Measurements from ENCODE around the gene WAPL.

The WAPL gene

DNA sequence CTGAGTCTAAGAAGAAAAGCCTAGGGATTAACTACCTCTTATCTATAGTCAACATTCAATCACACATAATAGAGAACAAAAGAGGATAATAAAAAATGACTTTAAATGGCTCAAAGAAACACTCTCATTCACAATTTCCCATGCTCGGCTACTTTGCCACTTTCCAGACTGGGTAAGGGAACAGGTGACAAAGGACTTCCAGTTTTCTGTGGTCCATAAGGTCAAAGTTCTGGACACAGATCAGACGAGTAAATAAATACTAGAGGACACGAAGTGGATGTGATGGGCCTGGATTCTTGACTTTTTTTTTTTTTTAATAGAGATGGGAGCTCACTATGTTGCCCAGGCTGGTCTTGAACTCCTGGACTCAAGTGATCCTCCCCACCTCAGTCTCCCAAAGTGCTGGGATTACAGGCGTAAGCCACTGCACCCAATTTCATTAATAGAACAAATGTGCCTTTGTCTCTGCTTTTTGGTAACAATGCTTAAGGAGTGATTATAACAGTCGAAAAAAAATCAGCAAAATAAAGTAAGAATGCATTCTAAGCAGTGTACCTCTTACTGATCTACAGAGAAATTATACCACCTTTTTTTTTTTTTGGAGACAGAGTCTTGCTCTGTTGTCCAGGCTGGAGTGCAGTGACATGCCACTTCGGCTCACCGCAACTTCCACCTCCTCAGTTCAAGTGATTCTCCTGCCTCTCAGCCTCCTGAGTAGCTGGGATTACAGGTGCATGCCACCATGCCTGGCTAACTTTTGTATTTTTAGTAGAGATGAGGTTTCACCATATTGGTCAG is 70.6 kb downstream of the WAPL start:
- no peak for DNase-seq

DNA sequence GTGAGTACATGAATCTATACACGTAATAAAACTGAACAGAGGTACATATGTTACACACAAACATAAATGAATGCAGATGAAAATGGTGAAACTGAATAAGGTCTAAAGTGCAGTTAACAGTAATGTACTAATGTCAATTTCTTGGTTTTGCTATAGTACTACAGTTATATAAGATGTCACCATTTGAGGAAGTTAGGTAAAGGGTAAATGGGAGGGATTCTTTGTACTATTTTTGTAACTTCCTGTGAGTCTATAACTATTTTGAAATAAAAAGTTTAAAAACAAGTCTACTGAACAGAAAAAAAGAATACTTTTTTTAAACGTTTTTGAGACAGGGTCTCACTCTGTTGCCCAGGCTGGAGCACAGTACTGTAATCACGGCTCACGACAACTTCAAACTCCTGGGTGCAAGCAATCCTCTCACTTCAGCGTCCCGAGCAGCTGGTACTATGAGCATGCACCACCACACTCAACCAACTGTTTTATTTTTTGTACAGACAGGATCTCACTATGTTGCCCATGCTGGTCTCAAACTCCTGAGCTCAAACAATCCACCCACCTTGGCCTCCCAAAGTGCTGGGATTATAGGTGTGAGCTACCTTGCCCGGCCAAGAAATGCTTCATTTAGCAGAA is 71.5 kb downstream of the WAPL start:
- DNase-seq, result no peak

DNA sequence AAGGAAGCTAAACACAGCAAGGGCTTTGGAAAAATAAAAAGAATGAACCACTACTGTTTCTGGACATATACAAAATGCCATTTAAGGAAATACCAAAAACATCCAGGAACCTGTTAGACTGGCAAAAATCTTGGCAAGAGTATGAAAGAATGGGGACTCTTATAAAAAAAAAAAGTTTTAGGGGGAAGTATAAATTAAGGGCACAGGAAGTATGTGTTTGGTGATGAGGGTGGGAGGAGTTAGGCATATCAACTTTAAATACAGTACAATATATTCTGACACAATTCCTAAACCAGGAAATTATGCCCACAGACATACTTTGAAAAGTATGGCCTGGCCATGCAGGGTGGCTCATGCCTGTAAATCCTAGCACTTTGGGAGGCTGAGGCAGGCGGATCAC is 74.2 kb downstream of the WAPL start:
- no peak for DNase-seq

DNA sequence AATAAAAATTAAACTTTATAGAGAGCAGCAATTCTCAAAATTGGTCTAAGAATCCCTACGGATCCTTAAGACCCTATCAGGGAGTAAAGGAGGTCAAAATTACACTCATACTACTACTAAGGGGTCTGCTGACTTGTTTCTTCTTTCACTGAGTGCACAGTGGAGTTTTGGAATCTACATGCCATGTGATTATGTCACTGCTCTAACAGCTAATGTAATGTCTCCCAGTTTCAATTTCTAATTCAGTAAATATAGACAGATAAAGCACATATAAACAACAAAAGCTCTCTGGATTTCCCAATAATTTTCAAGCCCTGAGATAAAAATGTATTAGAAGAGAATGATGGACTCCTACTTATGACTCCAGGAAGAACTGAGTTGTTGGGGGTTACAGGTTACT is 74.6 kb downstream of the WAPL start:
- DNase-seq, result no peak

DNA sequence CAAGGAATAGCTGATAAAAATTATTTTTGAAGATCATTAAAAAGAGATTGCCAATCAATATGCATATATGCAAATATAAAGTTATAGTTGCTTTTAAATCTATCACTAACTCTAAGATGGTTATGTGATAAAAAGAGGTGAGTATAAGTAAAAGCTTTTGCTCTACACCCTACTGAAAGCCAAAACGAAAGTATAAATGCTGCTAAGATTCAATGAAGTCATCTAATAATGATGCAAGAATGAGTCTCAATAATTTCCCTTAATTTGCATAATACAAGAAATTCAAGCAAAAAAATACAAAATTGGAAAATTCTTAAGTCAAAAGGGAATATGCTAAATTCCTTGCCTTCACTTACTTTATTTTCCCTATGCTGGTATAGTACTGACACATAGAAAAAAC is 75.2 kb downstream of the WAPL start:
- DNase-seq, result no peak

DNA sequence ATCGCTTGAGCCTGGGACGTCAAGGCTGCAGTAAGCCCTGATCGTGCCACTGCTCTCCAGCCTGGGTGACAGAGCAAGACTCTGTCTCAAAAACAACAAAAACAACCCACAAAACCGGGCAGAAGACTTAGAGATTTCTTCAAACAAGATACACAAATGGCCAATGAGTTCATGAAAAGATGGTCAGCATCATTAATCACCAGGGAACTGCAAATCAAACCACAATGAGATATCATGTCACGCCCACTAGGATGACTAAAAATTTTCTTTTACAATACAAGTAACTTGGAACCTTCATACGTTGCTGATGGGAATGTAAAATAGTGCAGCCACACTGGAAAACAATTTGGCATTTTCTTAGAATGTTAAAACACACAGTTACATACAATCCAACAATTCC is 77.7 kb downstream of the WAPL start:
- DNase-seq, result no peak

DNA sequence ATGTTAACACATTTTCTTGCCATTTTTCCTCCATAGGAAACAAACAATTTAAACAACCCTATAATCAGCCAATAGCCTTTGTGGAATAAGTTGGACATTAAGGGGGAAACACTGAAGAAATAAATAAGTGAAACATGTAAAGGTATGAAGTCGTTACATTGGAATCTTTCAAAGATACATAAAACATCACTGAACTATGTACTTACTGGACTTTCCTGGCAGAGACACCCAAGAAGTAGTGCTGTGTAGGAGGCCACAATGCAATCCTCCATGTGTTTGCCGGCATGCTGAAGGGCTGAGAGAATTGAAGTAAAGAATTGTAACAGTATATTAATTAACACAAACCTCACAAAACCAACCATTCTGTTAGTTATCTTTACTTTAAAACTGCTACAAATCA is 78.5 kb downstream of the WAPL start:
- peak; percentile 3 for DNase-seq

DNA sequence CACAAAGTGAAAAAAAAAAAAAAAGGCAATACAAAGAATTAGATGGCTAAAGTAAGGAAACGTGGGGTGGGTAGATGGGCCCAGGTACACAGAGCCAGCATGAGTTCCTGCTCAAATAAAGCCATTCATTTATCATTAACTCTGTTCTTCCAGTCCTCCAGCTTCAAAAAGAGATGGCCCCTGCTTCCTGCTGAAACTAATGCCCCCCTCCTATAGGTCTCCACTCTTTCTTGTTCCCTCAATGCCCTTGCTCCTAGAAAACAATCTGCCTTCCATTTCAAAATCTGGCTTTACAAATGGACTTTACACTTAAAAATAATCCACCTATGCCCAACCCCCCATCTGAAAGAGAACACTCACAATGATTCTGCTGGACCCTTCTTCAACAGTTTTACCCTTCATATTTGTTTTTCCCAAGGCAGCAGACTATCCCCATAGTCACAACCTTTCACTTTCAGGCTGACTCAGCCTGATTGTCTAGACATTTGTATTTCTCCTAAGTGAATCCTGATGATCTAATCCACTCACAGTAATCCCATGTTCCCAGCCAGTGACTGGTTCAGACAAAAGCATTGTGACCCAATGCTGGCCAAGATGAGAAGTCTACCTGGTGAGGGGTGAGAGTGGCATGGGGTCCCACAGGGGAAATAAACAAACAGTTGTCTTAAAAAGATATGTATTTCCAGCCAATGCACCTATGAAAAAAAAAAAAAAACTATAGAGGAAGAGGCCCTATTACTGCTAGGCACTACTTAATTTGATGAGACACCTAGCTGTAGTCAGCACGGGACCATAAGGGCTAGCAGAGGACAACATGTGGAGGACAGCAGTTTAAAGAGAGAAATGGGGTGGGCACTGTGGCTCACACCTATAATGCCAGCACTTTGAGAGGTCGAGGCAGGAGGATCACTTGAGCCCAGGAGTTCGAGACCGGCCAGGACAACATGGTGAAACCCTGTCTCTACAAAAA is 80.4 kb downstream of the WAPL start:
- peak; percentile 63 for DNase-seq

DNA sequence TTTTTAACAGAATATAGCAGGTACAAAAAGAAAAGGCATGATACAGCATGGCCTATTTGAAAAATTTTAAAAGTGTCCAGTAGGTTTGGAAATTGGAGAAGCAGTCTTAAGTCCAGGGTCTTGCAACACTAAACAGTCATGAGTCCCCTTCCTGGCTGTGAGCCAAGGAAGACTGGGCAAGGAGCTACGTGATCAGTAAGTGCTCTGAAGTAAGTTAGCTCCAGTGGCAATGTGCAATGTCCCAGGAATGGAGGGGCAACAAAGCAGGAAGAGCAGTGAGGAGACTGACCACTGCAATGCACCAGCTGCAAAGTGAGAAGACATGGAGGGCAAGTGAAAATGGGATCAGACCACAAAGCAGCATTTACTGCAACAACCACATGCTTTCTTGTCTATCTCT is 82.0 kb downstream of the WAPL start:
- DNase-seq, result peak; percentile 76

DNA sequence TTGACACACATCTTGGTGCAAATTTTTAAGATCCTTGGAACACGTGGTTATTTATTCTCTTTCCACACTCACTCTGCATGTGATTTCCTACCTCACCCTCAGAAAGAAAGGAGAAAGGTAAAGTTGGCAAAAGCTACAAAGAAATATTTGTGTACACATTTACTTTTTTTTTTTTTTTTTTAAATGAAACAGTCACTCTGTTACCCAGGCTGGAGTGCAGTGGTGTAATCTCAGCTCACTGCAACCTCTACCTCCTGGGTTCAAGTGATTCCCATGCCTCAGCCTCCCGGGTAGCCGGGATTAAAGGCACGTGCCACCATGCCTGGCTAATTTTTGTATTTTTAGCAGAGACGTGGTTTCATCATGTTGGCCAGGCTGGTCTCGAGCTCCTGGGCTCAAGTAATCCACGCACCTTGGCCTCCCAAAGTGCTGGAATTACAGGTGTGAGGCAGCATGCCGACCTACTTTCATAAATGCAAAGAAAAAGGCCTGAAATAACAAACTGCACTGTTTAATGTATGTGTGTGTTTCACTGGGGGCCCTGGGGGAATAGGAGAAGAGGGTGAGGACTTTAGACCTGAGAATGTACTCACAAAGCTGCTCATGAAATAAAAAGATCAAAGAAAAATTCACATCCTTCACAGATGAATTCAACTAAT is 83.4 kb downstream of the WAPL start:
- no peak for DNase-seq

DNA sequence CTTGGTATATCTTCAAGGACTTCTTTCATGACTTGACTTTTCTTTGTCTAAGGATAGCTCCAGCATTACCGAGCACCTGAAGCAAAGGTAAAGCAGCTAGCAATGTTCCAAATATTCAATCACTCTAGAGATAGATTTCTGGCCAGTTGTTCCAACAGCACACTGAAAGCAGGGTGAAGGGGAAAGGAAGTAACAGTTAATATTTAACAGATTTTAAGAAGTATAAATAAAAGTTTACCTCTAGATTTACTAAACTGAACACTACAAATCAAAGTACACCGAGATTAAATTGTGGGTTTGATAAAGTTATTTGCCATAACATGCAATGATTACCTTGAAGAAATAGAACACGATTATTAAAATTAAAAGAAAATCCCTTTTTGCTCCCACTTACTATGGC is 84.1 kb downstream of the WAPL start:
- no peak for DNase-seq

DNA sequence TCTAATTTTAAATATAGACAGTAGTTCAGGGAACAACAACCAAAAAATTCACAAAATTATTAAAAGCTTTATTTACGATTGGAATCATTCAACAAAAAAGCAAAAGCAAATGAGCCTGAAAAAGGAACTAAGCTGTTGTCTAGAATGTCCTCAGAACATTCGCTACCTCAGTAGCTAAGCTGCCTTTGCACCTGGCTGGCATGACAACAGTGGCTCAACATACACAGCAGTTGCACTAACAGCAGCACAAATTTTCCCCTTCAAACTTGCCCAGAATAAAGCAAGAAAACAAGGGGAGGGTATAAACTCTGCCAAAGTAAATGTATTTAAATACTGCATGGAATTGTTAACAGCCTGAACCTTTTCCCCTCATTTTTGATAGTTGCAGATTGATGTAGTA is 84.6 kb downstream of the WAPL start:
- no peak for DNase-seq

DNA sequence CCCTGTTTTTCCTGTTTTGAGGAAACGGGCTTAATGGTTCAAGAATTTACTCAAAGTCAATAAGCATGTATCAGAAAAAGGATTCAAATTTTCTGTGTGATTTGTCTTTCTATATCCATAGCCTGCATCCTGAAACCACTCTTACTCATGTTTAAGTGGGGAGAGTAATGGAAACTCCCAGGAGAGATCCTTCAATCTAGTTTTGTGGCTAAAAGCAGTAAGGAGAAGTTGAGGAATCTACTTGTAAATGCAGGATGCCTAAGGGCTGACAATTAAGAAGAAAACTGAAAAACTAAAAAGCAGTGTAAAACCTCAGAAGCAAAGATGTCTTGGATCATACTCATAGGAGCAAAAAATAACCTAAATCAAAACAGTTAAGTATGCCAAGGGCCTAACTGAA is 86.9 kb downstream of the WAPL start:
- no peak for DNase-seq

DNA sequence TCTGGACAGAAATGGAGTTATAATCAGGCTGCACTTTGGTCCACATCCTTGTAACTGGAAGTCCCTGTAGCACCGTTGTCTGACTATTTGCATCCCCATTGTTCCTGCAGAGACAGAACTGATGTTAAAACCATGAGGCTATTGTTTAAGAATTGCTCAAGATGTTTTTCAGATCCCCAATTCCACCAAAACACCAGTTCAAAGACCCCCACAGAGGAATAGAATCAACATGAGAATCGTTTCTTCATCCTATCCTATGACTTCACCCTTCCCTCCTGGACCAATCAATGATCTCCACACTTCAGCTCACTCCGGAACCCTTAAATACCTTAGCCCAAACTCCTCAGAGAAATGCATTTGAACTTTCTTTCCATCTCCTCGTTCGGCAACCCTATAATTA is 97.9 kb downstream of the WAPL start:
- no peak for DNase-seq

DNA sequence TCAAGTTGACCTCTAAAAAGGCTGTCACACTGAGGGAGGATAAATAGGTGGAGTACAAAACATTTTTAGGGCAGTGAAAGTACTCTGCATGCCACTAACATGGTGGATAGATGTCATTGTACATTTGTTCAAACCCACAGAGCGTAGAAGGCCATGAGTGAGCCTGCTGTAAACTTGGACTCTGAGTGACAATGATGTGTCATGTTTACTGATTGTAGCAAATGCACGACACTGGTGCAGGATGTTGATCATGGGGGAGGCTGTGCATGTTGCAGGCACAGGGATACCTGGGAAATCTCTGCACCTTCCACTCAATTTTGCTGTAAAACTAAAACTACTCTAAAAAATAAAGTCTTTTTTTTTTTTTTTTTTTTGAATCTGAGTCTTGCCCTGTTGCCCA is 102.5 kb downstream of the WAPL start:
- no peak for DNase-seq

DNA sequence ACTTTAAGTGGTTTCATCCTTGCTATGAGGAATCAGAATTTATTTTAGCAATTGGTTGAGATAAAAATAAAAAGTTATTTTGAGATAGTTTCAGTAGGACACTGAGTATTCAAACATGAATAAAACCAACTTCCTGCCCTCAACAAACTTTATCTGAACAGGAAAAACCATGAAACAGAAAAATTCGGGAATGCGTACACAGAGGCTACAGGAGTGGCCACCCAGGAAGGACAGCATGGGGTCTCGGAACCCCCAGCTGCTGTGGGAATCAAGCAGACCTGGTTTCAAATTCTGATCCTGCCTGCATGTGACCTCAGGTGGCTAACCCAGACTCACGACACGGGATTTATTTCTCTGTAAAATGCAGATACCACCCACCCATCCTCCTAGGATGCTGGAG is 106.0 kb downstream of the WAPL start:
- no peak for DNase-seq

DNA sequence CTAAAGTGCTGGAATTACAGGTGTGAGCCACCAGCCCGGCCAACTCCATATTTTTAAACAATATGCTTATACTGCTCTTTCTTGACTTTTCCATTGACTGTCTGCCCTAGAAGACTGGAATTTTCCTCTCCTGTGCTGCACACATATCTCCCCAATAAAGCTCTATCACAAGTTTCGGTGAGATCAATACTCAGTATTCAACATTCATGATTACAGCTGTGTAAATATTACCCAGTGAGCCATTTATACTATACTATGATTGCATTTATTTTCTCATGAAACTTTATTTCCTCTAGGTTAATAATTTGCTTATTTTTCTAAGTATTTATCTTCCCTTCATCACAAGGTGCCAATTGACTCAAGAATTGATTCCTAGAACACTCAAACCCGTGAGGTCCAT is 106.5 kb downstream of the WAPL start:
- DNase-seq, result no peak

DNA sequence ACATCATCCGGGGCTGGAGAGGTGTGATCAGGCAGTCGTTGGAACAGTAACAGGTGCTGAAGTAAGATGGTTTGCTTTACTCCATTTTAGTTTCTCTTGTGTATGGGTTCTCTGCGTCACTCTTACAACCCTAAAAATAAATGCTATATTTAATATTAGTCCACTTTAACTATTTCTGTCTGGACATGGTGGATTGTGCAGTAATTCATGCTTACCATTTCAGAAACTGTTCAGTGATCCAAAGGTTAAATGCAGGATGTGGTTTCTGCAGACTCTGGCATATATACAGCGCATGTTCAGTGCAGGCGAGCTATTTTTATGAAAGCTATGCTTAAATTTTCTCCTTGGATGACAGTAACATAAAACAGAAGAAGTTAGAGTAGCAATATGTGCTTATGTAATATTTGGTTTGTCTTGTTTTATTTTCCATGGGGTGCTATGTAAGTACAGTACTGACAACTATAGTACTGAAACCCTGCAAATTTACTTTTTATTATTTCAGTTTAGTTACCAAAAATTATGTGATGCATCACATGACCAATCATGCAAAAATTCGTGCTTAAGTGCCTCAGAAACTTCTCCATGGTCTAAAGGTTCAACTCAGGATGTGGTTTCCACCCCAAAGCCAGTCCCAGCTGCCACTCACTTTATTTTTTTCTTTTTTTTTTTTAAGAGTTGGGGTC is 108.4 kb downstream of the WAPL start:
- peak; percentile 26 for DNase-seq

DNA sequence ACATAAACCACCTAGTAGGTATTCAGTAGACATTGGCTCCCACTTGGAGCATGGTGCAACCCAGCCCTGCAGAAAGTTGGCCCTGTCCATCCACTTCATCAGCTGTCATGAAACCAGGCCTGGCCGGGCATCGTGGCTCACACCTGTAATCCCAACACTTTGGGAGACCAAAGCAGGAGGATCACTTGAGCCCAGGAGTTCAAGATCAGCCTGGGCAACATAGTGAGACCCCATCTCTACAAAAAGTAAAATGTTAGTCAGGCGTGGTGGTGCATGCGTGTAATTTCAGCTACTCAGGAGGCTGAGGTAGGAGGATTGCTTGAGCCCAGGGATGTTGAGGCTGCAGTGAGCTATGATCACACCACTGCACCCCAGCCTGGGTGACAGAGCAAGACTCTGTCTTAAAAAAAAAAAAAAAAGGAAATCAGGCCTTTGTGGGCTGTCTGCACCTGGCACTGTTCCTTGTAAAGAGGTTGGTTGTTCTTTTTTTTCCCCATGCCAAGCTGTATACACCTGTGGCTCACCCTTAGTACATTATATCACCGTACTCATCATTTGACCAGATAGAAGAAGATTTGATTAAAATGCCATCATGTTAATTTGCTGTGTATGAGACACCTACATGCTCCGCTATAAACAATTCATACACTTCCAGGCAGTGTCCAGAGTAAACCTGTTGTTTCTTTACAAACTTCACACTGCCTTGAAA is 109.6 kb downstream of the WAPL start:
- no peak for DNase-seq

DNA sequence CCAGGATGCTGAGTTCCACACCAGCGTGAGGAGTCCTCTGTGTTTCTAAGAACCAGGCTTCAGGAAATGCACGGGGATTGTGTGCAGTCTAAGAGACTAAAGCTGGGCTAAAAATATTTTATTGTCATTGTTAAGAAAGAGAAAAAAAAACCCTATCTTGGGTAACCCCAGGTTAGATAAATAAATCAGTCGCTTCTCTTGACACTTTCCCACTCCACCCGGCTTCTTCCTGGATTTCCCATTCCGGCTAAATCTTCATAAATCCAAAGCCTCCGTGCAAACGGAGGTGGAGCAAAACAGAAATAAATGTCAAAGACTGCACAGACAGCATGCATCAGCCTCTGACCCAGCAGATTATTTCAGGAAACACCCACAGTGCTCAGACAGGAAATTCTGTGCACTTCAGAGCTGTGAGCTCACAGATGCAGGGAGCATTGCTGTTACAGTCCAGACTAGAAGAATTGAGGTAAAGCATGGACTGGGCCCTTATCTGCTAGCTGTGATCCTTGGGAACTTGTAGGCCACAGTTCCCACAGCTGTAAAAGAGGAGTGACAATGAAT is 110.2 kb downstream of the WAPL start:
- peak; percentile 70 for DNase-seq

DNA sequence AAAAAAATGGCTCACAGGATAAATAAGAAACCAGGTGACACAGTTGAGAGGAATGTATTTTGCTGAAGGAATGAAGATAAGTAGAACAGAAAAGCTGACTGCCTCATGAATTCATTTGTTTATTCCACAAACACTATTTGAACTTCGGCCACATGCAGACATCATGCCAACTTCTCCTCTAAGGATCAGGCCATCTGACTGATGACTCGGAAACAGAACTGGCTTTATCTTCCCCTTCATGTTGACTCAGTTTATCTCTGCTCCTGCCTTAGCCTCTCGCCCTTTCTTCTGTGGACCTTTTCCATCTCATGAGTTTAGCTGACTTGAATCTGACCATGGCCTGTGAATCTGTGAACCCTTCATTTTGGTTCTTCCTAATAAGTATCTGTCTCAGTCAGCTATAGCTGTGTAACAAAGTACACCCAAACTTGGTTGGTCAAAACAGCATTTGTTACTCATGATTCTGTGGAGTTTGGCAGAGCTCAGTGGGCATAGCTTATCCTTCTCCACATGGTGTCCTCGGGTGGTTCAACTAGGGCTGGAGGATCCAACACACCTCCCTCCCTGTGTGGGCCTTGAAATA is 111.0 kb downstream of the WAPL start:
- DNase-seq, result peak; percentile 90
